ENCODE data around the gene PDPR.
"Not testable (repeated sequence)": the region's sequence is repeated elsewhere in the genome, so short reads cannot be mapped to it uniquely, and the experiment has no call there.

GRCh38 chr16:70088877-70089276 lies 25.3 kb upstream of the PDPR start:
- not testable (repeated sequence) for TF ChIP-seq POLR2A (IDR thresholded peaks at IDR 0.05; ENCODE audit: low read length); GATA1 (IDR thresholded peaks at IDR 0.05; ENCODE audit: low read depth, low read length)

Measured in erythroblast (primary cell).